ENCODE data around the gene HSD3B7.

DNA sequence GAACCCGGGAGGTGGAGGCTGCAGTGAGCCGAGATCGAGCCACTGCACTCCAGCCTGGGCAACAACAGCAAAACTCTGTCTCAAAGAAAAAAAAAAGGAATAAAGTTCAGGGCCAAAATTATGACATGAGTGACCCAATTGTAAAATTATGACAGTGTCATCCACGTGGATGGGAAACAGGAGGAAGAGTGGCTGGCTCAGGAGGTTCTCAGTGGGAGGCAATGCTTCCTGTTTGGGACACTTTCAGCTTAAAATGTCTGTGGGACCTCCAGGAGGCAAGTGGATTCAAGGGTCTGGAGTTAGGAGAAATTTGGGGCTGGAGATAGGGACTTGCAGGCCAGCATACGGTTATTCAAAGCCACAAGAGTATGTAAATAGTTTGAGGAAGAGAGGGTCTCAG is 40.3 kb downstream of the HSD3B7 start:
- TF ChIP-seq CTCF (conservative IDR thresholded peaks at IDR 0.05; ENCODE audit: low read depth, low read length) = no peak
- no peak for TF ChIP-seq EZH2 (IDR thresholded peaks at IDR 0.05; ENCODE audit: borderline replicate concordance, low read depth, low read length, poor library complexity, severe bottlenecking)
